Muscle layer of duodenum (tissue), 2 donors: Measurements from ENCODE around the gene RASGRP2.
"Not testable (repeated sequence)": the region's sequence is repeated elsewhere in the genome, so short reads cannot be mapped to it uniquely, and the experiment has no call there.

Experiments used
- H3K27ac ChIP-seq: one replicate; pipeline ENCODE4 v1.7.0; 2013; ENCODE audit warnings: mild to moderate bottlenecking, low read length
- H3K27me3 ChIP-seq: one replicate; pipeline ENCODE4 v1.7.0; 2013; ENCODE audit warnings: low read depth, mild to moderate bottlenecking, control low read depth, low read length
- H3K36me3 ChIP-seq, 2 donors: one replicate each; pipeline ENCODE4 v1.7.0; 2013; ENCODE audit warnings: low read length in 2 of 2, control low read depth in 1 of 2, mild to moderate bottlenecking in 1 of 2; ENCODE audit not compliant: insufficient read depth in 2 of 2, control insufficient read depth in 1 of 2
- H3K4me1 ChIP-seq, 2 donors: one replicate each; pipeline ENCODE4 v1.7.0; 2013; ENCODE audit warnings: low read length in 2 of 2, mild to moderate bottlenecking in 2 of 2, control low read depth in 1 of 2, moderate library complexity in 1 of 2; ENCODE audit not compliant: insufficient read depth in 2 of 2, control insufficient read depth in 1 of 2
- H3K4me3 ChIP-seq, 2 donors: one replicate each; pipeline ENCODE4 v1.7.0; 2013; ENCODE audit warnings: low read length in 2 of 2, low read depth in 1 of 2, mild to moderate bottlenecking in 1 of 2
- H3K9me3 ChIP-seq, 2 donors: one replicate each; pipeline ENCODE4 v1.7.0; 2013; ENCODE audit warnings: low read length in 2 of 2, control low read depth in 1 of 2, mild to moderate bottlenecking in 1 of 2; ENCODE audit not compliant: control insufficient read depth in 1 of 2
- donor health status: healthy.

RASGRP2 gene

DNA sequence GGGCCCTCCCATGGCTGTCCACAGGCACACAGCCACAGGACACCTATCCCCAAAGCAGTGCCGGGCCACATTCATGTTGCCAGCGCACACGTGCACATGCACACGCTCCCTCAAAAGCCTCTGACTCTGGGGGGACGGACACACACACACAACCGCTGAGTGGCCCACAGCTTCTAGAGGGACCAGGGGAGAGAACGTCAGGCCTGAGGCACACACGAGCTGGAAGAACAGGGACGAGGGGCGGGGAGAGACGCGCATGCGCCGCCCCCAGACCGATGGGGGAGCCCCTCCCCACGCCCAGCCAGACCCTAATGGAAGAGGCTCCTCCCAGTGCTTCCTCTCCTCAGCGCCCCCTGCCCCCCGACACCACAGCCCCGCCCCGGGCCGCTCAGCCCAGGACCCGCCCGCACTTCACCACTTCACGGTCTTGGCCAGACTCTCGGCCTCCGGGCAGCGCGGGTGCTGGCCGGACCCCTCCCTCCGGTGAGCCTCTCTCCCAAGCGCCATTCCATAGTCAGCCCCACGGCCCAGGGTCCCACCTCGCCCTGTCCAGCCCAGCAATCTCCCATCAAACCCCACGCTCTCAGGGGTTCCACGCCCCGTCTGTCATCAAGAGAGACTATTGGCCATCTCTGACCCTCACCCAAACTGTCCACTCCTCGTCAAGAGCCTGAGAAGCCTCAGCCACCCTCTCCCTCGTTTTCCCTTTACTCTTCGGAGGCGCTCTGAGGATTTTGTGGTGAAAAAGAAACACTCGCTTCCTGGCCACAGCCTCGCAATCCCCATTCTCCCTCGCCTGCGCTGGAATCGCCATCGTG lies 32.6 kb downstream of the RASGRP2 start:
- H3K9me3 ChIP-seq, result no peaks in the 10 kb centered on the region
- H3K4me3 ChIP-seq, result no peak overlapping the region
- no peaks in the 10 kb centered on the region for H3K36me3 ChIP-seq
- peaks cover 53% of the 10 kb centered on the region for H3K27me3 ChIP-seq
- peaks cover 0 to 12% of the 10 kb centered on the region in 2 donors for H3K4me1 ChIP-seq
- H3K27ac ChIP-seq, result no peak overlapping the region

DNA sequence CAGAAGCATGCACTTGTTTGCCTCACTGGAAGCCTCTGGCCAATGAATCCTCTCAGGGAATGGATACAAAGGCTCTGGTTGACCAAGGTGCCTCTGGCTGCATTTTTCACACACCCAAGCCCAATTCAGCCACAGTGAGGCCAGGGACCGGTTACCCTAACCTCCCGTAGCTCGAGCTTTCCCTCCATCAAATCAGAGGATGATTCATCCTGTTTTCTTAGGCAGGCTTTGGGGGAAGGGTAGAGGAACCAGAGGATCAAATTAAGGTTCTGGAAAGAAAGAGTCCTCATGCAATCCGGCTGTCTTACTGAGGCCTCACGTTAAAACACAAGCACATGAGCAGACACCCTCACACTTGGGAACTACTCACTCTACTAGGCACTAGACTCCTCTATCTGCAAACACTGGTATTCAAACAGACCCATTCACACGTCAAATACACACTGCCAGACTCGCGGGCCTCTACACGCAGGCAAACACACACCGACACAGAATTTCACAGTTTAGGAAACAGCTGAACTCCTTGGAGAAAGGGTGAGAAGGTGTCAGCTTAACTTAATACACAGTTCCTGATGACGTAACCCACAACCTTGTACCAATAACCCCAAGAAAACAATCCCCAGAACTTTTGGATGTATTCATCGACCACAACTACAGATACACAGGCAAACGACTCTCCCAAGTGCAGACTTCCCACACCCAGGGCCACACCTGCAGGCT lies 33.4 kb downstream of the RASGRP2 start:
- no peaks in the 10 kb centered on the region for H3K9me3 ChIP-seq
- H3K27me3 ChIP-seq, result peaks cover 45% of the 10 kb centered on the region
- H3K36me3 ChIP-seq, result no peaks in the 10 kb centered on the region
- peaks cover 0 to 12% of the 10 kb centered on the region in 2 donors for H3K4me1 ChIP-seq
- H3K4me3 ChIP-seq, result no peak overlapping the region
- H3K27ac ChIP-seq, result no peak overlapping the region

- Histone ChIP-seq H3K9me3 (no peaks in the 10 kb centered on the region), H3K4me1 (no peaks in the 10 kb centered on the region), H3K36me3 (no peaks in the 10 kb centered on the region), H3K27ac (no peak overlapping the region), H3K27me3 (peaks cover 11% of the 10 kb centered on the region), H3K4me3 (no peak overlapping the region)
Measured at GRCh38 chr11:64705501-64705900, 38.4 kb downstream of the RASGRP2 start.

- no peak overlapping the region for H3K4me3 ChIP-seq
- H3K9me3 ChIP-seq, result no peaks in the 10 kb centered on the region
- no peaks in the 10 kb centered on the region for H3K4me1 ChIP-seq
- no peaks in the 10 kb centered on the region for H3K27me3 ChIP-seq
- H3K27ac ChIP-seq, result no peak overlapping the region
- H3K36me3 ChIP-seq, result no peaks in the 10 kb centered on the region
Measured at GRCh38 chr11:64703048-64703447, 40.9 kb downstream of the RASGRP2 start.

DNA sequence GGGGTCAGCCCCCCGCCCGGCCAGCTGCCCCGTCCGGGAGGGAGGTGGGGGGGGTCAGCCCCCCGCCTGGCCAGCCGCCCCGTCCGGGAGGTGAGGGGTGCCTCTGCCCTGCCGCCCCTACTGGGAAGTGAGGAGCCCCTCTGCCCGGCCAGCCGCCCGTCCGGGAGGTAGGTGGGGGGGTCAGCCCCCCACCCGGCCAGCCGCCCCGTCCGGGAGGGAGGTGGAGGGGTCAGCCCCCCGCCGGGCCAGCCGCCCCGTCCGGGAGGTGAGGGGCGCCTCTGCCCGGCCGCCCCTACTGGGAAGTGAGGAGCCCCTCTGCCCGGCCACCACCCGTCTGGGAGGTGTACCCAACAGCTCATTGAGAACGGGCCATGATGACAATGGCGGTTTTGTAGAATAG lies 42.0 kb downstream of the RASGRP2 start:
- not testable (repeated sequence) for H3K4me1 ChIP-seq, H3K27me3 ChIP-seq, H3K36me3 ChIP-seq, H3K27ac ChIP-seq, H3K4me3 ChIP-seq, H3K9me3 ChIP-seq

DNA sequence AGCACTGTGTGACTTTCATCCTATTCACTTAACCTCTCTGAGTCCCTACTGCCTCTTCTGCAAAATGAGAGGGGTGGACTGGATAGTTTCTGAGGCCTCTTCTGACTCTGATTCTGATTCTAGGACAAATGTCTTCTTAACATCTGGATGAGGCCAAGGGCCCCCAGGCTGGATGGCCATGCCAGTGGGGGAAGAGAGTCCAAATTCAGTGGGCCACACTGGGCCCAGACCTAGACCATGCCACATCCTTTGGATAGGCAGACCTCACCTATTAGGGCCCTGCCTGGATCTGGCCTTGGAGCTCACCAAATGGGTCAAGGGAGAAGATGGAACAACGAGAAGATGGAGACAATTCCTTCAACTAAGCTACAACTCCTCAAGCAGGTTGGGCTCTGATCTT lies 45.5 kb downstream of the RASGRP2 start:
- H3K36me3 ChIP-seq, result no peaks in the 10 kb centered on the region
- H3K9me3 ChIP-seq, result no peaks in the 10 kb centered on the region
- no peak overlapping the region for H3K27ac ChIP-seq
- H3K4me3 ChIP-seq, result no peak overlapping the region
- H3K27me3 ChIP-seq, result peaks cover 4% of the 10 kb centered on the region
- no peaks in the 10 kb centered on the region for H3K4me1 ChIP-seq

- Histone ChIP-seq H3K9me3 (no peaks in the 10 kb centered on the region), H3K4me3 (no peak overlapping the region), H3K4me1 (no peaks in the 10 kb centered on the region), H3K27me3 (peaks cover 5% of the 10 kb centered on the region), H3K27ac (no peak overlapping the region), H3K36me3 (no peaks in the 10 kb centered on the region)
Measured at GRCh38 chr11:64697663-64698375, 46.1 kb downstream of the RASGRP2 start.

DNA sequence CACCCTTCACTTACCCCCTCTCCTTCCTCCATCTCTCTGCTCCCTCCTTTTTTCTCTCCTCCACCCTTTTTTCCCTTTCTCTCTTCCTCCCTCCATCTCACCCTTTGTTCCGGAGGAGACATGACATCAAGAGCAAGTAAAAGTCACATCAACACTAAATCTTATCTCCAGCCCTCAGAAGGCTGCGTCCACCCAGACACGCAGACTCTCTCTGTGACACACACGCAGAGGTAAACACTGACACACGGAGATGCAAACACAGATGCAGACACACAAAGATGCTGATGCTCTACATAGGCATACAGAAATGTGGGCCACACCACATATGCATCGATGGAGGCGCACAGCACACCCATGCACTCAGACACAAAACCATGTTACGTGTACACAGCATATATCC lies 47.9 kb downstream of the RASGRP2 start:
- no peak overlapping the region for H3K27ac ChIP-seq
- H3K4me1 ChIP-seq, result no peaks in the 10 kb centered on the region
- H3K9me3 ChIP-seq, result no peaks in the 10 kb centered on the region
- H3K4me3 ChIP-seq, result no peak overlapping the region
- peaks cover 5% of the 10 kb centered on the region for H3K27me3 ChIP-seq
- H3K36me3 ChIP-seq, result no peaks in the 10 kb centered on the region

DNA sequence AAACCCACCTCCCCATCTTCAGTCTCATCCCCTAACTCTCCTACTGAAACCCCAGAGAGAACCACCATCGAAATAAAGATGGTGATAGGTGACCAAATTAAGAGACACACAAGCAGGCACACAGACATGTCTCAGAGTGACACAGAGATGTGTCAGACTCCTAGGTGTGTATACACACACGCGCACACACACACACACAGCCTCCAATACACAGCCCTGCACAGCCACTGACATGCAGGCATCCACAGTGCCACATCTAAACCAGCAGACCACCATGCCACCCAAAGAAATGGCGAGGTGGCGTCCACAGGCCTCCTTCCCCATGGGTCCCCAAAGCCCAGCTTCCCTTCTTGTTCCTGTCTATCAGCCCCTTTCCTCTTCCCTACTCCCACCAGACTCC lies 48.4 kb downstream of the RASGRP2 start:
- H3K36me3 ChIP-seq, result no peaks in the 10 kb centered on the region
- H3K9me3 ChIP-seq, result no peaks in the 10 kb centered on the region
- H3K4me3 ChIP-seq, result no peak overlapping the region
- H3K27me3 ChIP-seq, result peaks cover 5% of the 10 kb centered on the region
- H3K4me1 ChIP-seq, result no peaks in the 10 kb centered on the region
- no peak overlapping the region for H3K27ac ChIP-seq

- Histone ChIP-seq H3K36me3 (no peaks in the 10 kb centered on the region), H3K4me3 (no peak overlapping the region), H3K27ac (no peak overlapping the region), H3K4me1 (no peaks in the 10 kb centered on the region), H3K27me3 (peaks cover 5% of the 10 kb centered on the region), H3K9me3 (no peaks in the 10 kb centered on the region)
Measured at GRCh38 chr11:64694821-64695365, 49.0 kb downstream of the RASGRP2 start.
